Neural progenitor cell (in vitro differentiated cells): ENCODE measurements around the gene CYB5R3. TPM values are rescaled to one million over a fixed set of nuclear protein-coding genes. Genes with fewer than 3 reads are reported as not detected.

Source experiments
- DNase-seq: peaks from one replicate; pipeline ENCODE4 v3.0.0-alpha.2; 2016; ENCODE audit warnings: low spot score
- H2AFZ ChIP-seq: fragments of 200-600 bp; sonication (generic); replicated peaks from 2 replicates; pipeline ENCODE4 v1.6.1; 2016; ENCODE audit warnings: antibody characterized with exemption
- H3F3A ChIP-seq: fragments of 200-600 bp; sonication (generic); 2 replicates; pipeline ENCODE4 v1.6.1; 2016; ENCODE audit warnings: antibody characterized with exemption, low read depth
- H3K27ac ChIP-seq: fragments of 200-600 bp; sonication (generic); 2 replicates; pipeline ENCODE4 v1.5.1; 2016; ENCODE audit warnings: mild to moderate bottlenecking
- H3K27me3 ChIP-seq: fragments of 200-600 bp; sonication (generic); 2 replicates; pipeline ENCODE4 v1.6.1; 2016; ENCODE audit warnings: mild to moderate bottlenecking, moderate library complexity
- H3K36me3 ChIP-seq: fragments of 200-600 bp; sonication (generic); 2 replicates; pipeline ENCODE4 v1.5.1; 2016
- H3K4me1 ChIP-seq: fragments of 200-600 bp; sonication (generic); 2 replicates; pipeline ENCODE4 v1.6.1; 2016; ENCODE audit warnings: mixed run types
- H3K4me2 ChIP-seq: fragments of 200-600 bp; sonication (generic); 2 replicates; pipeline ENCODE4 v1.6.1; 2016
- H3K4me3 ChIP-seq: fragments of 200-600 bp; sonication (generic); 2 replicates; pipeline ENCODE4 v1.5.1; 2016
- H3K79me2 ChIP-seq: fragments of 200-600 bp; sonication (generic); 2 replicates; pipeline ENCODE4 v1.6.1; 2016; ENCODE audit warnings: low read depth
- H3K9ac ChIP-seq: fragments of 200-600 bp; sonication (generic); 2 replicates; pipeline ENCODE4 v1.6.1; 2016
- H3K9me3 ChIP-seq: fragments of 200-600 bp; sonication (generic); 2 replicates; pipeline ENCODE4 v1.5.1; 2016; ENCODE audit warnings: low read depth
- H4K20me1 ChIP-seq: fragments of 200-600 bp; sonication (generic); 2 replicates; pipeline ENCODE4 v1.6.1; 2016; ENCODE audit warnings: low read depth
- H3K27ac Mint-ChIP-seq: 3 replicates; pipeline ENCODE4 v1.8.0; 2021; ENCODE audit warnings: mixed read lengths
- H3K27me3 Mint-ChIP-seq: 2 replicates; pipeline ENCODE4 v1.8.0; 2022; ENCODE audit warnings: low read depth, mild to moderate bottlenecking, inconsistent platforms, moderate library complexity, mixed read lengths; ENCODE audit not compliant: insufficient read depth
- H3K36me3 Mint-ChIP-seq: 3 replicates; pipeline ENCODE4 v1.8.0; 2021; ENCODE audit warnings: mixed read lengths
- H3K4me1 Mint-ChIP-seq: 3 replicates; pipeline ENCODE4 v1.8.0; 2021; ENCODE audit warnings: mixed read lengths
- H3K4me3 Mint-ChIP-seq: 3 replicates; pipeline ENCODE4 v1.8.0; 2021; ENCODE audit warnings: mild to moderate bottlenecking, moderate library complexity, mixed read lengths
- H3K9me3 Mint-ChIP-seq: 3 replicates; pipeline ENCODE4 v1.8.0; 2020; ENCODE audit warnings: mixed read lengths
- EZH2 ChIP-seq: fragments of 200-600 bp; sonication (generic); IDR thresholded peaks from 2 replicates; pipeline ENCODE4 v1.6.1; 2017; ENCODE audit warnings: antibody characterized with exemption, mild to moderate bottlenecking, moderate library complexity
- EZH2phosphoT487 ChIP-seq: fragments of 200-600 bp; sonication (generic); IDR thresholded peaks from 2 replicates; pipeline ENCODE4 v1.6.1; 2017; ENCODE audit warnings: antibody characterized with exemption
- total RNA-seq: library from RNA; depleted of rRNA; stranded (reverse); fragments of >200 nt; gene quantifications from 2 replicates; pipeline ENCODE4 v1.2.3, GENCODE V29; 2015; ENCODE audit warnings: low replicate concordance
- TF ChIP-seq, protein P1 (sequence below): fragments of 200-600 bp; sonication (generic); IDR thresholded peaks from 2 replicates; pipeline ENCODE4 v1.5.1; 2017; ENCODE audit warnings: antibody characterized with exemption, mild to moderate bottlenecking

The CYB5R3 gene
- total RNA-seq, 1 donor from 2014 or later = 21.6 TPM

DNA sequence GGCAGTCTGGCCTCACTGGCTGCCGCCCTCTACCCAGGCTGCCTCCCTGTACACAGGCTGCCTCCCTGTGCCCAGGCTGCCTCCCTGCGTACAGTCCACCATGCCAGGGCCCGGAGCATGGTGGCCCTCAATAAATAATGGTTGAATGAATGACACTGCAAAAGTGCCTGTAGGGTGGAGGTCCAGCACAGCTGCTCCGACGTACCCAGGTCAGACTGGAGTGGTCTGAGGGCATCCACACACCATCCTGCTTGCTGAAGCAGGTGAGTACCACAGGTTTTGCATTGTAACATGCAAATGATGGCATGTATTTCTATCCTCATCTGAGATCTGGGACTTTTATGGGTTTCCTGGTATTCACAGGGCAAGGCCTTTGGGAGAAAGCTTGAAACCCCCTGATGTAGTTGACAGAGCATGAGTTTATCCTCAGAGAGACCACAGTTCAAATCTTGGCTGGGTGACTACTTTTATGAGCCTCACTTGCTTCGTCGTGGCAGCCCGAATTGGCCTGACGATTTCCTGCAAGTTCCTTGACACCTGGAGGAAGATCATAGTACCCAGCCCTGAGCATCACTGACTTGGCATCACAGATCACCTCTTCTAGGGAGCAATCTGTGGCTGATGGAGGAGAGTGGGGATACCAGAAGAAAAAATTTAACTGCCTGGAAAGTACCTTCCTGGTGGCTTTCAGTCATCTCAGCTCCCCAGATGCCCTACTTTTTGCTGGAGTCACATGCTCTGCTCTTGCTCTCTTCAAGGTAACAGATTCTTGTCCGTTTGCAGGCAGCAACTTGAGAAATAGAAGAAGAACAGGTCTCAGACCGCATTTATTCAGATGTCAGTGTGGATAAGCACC, 16.0 kb upstream of the CYB5R3 start:
- Mint-ChIP-seq H3K9me3 (no peaks in the 10 kb centered on the region), H3K4me3 (peak overlapping the region; percentile 30), H3K27me3 (peaks cover 7% of the 10 kb centered on the region), H3K27ac (no peak overlapping the region), H3K36me3 (no peaks in the 10 kb centered on the region), H3K4me1 (no peaks in the 10 kb centered on the region)
- no peaks in the 10 kb centered on the region for H3K79me2 ChIP-seq
- no peak for DNase-seq
- no peak overlapping the region for H3K4me3 ChIP-seq
- no peak overlapping the region for H3K9ac ChIP-seq
- H3K27ac ChIP-seq = no peak overlapping the region
- TF ChIP-seq, protein P1, sequence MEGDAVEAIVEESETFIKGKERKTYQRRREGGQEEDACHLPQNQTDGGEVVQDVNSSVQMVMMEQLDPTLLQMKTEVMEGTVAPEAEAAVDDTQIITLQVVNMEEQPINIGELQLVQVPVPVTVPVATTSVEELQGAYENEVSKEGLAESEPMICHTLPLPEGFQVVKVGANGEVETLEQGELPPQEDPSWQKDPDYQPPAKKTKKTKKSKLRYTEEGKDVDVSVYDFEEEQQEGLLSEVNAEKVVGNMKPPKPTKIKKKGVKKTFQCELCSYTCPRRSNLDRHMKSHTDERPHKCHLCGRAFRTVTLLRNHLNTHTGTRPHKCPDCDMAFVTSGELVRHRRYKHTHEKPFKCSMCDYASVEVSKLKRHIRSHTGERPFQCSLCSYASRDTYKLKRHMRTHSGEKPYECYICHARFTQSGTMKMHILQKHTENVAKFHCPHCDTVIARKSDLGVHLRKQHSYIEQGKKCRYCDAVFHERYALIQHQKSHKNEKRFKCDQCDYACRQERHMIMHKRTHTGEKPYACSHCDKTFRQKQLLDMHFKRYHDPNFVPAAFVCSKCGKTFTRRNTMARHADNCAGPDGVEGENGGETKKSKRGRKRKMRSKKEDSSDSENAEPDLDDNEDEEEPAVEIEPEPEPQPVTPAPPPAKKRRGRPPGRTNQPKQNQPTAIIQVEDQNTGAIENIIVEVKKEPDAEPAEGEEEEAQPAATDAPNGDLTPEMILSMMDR = no peak
- no peak for TF ChIP-seq EZH2
- H3K9me3 ChIP-seq = no peaks in the 10 kb centered on the region
- H3K36me3 ChIP-seq = no peaks in the 10 kb centered on the region
- no peaks in the 10 kb centered on the region for H3K4me1 ChIP-seq
- H3K27me3 ChIP-seq = peaks cover 18% of the 10 kb centered on the region
- H3K4me2 ChIP-seq = no peak overlapping the region
- no peaks in the 10 kb centered on the region for H3F3A ChIP-seq
- no peaks in the 10 kb centered on the region for H4K20me1 ChIP-seq
- no peak overlapping the region for H2AFZ ChIP-seq

- TF ChIP-seq, protein P1 = peak; percentile 85
- peak; percentile 47 for TF ChIP-seq EZH2phosphoT487
- peak; percentile 69 for TF ChIP-seq EZH2
- no peaks in the 10 kb centered on the region for H3K36me3 Mint-ChIP-seq
- Histone ChIP-seq H2AFZ (peak overlapping the region; percentile 100), H3K27me3 (peaks cover 18% of the 10 kb centered on the region), H3K79me2 (no peaks in the 10 kb centered on the region), H3K9ac (no peak overlapping the region), H3F3A (no peaks in the 10 kb centered on the region), H3K36me3 (no peaks in the 10 kb centered on the region), H3K4me1 (no peaks in the 10 kb centered on the region), H3K9me3 (no peaks in the 10 kb centered on the region), H4K20me1 (no peaks in the 10 kb centered on the region), H3K4me3 (peak overlapping the region; percentile 62), H3K27ac (no peak overlapping the region), H3K4me2 (peak overlapping the region; percentile 85)
- peak overlapping the region; percentile 77 for H3K4me3 Mint-ChIP-seq
- H3K27me3 Mint-ChIP-seq = peaks cover 3% of the 10 kb centered on the region
- no peak overlapping the region for H3K27ac Mint-ChIP-seq
- DNase-seq = peak; percentile 91
- H3K4me1 Mint-ChIP-seq = no peaks in the 10 kb centered on the region
- no peaks in the 10 kb centered on the region for H3K9me3 Mint-ChIP-seq
These were observed 13.0 kb upstream of the CYB5R3 start for GRCh38 chr22:42661985-42662831.

- Histone ChIP-seq H3K27me3 (no peaks in the 10 kb centered on the region), H3K4me2 (no peak overlapping the region), H3K27ac (no peak overlapping the region), H4K20me1 (no peaks in the 10 kb centered on the region), H3F3A (peaks cover 12% of the 10 kb centered on the region), H3K9ac (no peak overlapping the region), H3K79me2 (no peaks in the 10 kb centered on the region), H2AFZ (no peak overlapping the region), H3K36me3 (no peaks in the 10 kb centered on the region), H3K4me1 (no peaks in the 10 kb centered on the region), H3K9me3 (no peaks in the 10 kb centered on the region), H3K4me3 (no peak overlapping the region)
- Mint-ChIP-seq H3K4me3 (no peak overlapping the region), H3K27me3 (peaks cover 2% of the 10 kb centered on the region), H3K4me1 (peaks cover 7% of the 10 kb centered on the region), H3K27ac (no peak overlapping the region), H3K9me3 (no peaks in the 10 kb centered on the region), H3K36me3 (no peaks in the 10 kb centered on the region)
- TF ChIP-seq, protein P1 = no peak
- TF ChIP-seq EZH2phosphoT487 (no peak), EZH2 (no peak)
- DNase-seq = no peak
These were observed 7.4 kb upstream of the CYB5R3 start for GRCh38 chr22:42656578-42656977.
